Measurements from ENCODE around the gene IRX2.

IRX2 gene

GRCh38 chr5:2740051-2740875 lies 11.2 kb downstream of the IRX2 start:
- DNase-seq (ENCODE audit: low spot score), result no peak

GRCh38 chr5:2739360-2740050 lies 12.0 kb downstream of the IRX2 start:
- no peak for DNase-seq (ENCODE audit: low spot score)

GRCh38 chr5:2738700-2739359 lies 12.6 kb downstream of the IRX2 start:
- no peak for DNase-seq (ENCODE audit: low spot score)

- no peak for DNase-seq (ENCODE audit: low spot score)
Measured at GRCh38 chr5:2738156-2738699, 13.2 kb downstream of the IRX2 start.

- DNase-seq (ENCODE audit: low spot score), result no peak
Measured at GRCh38 chr5:2737273-2738155, 14.0 kb downstream of the IRX2 start.

- no peak for DNase-seq (ENCODE audit: low spot score)
Measured at GRCh38 chr5:2736872-2737271, 14.6 kb downstream of the IRX2 start.

- DNase-seq (ENCODE audit: low spot score), result no peak
Measured at GRCh38 chr5:2735996-2736395, 15.5 kb downstream of the IRX2 start.

- no peak for DNase-seq (ENCODE audit: low spot score)
Measured at GRCh38 chr5:2732850-2733249, 18.6 kb downstream of the IRX2 start.

GRCh38 chr5:2732004-2732403 lies 19.5 kb downstream of the IRX2 start:
- no peak for DNase-seq (ENCODE audit: low spot score)

GRCh38 chr5:2729189-2729588 lies 22.3 kb downstream of the IRX2 start:
- no peak for DNase-seq (ENCODE audit: low spot score)

- DNase-seq (ENCODE audit: low spot score), result no peak
Measured at GRCh38 chr5:2727550-2727949, 23.9 kb downstream of the IRX2 start.

- no peak for DNase-seq (ENCODE audit: low spot score)
Measured at GRCh38 chr5:2725980-2726765, 25.3 kb downstream of the IRX2 start.

GRCh38 chr5:2724831-2725230 lies 26.6 kb downstream of the IRX2 start:
- DNase-seq (ENCODE audit: low spot score), result no peak

- no peak for DNase-seq (ENCODE audit: low spot score)
Measured at GRCh38 chr5:2724031-2724581, 27.4 kb downstream of the IRX2 start.

- no peak for DNase-seq (ENCODE audit: low spot score)
Measured at GRCh38 chr5:2722901-2723300, 28.6 kb downstream of the IRX2 start.

- no peak for DNase-seq (ENCODE audit: low spot score)
Measured at GRCh38 chr5:2721385-2722138, 29.9 kb downstream of the IRX2 start.

- DNase-seq (ENCODE audit: low spot score), result no peak
Measured at GRCh38 chr5:2719332-2719731, 32.1 kb downstream of the IRX2 start.

GRCh38 chr5:2718115-2718514 lies 33.4 kb downstream of the IRX2 start:
- no peak for DNase-seq (ENCODE audit: low spot score)

- DNase-seq (ENCODE audit: low spot score), result no peak
Measured at GRCh38 chr5:2715856-2716255, 35.6 kb downstream of the IRX2 start.

GRCh38 chr5:2714805-2715204 lies 36.7 kb downstream of the IRX2 start:
- no peak for DNase-seq (ENCODE audit: low spot score)

Data from AG08395 (cell line).